ENCODE results near the gene GET4.
"Not testable (repeated sequence)": the region's sequence is repeated elsewhere in the genome, so short reads cannot be mapped to it uniquely, and the experiment has no call there.

Gene GET4

GRCh38 chr7:846958-847650 lies 29.2 kb upstream of the GET4 start:
- not testable (repeated sequence) for DNase-seq

GRCh38 chr7:847728-848127 lies 28.6 kb upstream of the GET4 start:
- not testable (repeated sequence) for DNase-seq

- no peak for DNase-seq
These were observed 27.2 kb upstream of the GET4 start for GRCh38 chr7:849145-849544.

GRCh38 chr7:849781-850180 lies 26.6 kb upstream of the GET4 start:
- DNase-seq, result no peak

- no peak for DNase-seq
These were observed 25.1 kb upstream of the GET4 start for GRCh38 chr7:851204-851603.

- no peak for DNase-seq
These were observed 22.8 kb upstream of the GET4 start for GRCh38 chr7:853366-854117.

GRCh38 chr7:854118-854775 lies 22.1 kb upstream of the GET4 start:
- DNase-seq, result no peak

DNA sequence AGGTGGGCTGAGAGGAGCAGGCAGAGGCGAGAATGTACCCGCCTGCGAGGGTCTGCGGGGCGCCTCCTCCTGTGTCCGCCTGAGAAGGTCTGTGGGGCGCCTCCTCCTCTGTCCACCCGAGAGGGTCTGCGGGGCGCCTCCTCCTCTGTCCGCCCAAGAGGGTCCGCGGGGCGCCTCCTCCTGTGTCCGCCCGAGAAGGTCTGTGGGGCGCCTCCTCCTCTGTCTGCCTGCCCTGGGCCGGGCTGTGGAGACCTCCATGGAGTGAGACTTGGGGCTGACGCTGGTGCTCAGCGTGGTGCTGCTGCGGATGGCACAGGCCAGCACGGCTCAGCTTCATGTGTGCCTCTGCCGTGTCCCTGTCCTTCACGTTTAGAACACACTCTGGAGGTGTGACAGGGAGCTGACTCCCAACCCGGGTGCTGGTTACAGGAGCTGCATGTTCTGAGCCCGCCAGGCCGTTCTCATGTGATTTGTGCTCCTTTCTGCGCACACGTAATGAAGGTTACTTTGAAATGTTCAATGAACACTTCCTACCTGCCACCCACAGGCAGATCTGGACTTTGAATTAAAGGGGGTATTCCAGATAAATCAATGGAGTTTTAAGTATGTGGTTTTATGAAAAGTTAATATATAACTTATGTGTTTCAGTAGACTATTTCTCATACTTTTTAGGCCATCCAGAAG lies 20.5 kb upstream of the GET4 start:
- DNase-seq, result no peak

DNA sequence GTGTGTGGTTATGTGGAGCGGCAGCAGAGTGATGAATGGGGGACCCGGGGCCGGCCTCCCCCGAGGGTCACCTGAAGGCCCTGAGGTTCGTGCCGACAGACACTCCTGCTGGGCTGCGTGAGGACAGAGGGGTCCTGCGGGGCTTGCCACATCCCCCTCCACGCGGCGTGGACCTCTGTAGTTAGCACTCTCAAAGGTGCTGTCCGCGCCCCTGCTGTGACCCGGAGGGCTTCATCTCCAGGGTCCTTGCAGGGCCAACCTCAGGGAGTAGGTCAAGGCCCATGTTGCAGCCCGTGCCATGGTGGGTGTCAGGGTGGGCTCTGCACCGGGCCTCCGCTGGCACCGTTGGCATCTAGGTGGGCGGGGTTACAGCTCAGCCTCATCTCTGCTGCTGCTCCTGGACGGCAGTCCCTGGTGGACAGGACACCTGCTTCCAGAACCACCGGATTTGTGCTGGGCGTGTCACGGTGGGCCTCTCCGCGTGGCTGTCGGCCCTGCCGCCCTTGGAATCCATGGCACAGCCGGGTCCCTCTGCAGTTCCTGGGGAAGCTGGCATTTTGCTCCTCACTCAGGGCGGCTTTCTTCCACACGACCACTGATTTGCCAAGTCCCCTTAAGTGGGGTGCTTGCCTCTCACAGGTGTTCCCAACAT lies 19.8 kb upstream of the GET4 start:
- DNase-seq, result no peak

DNA sequence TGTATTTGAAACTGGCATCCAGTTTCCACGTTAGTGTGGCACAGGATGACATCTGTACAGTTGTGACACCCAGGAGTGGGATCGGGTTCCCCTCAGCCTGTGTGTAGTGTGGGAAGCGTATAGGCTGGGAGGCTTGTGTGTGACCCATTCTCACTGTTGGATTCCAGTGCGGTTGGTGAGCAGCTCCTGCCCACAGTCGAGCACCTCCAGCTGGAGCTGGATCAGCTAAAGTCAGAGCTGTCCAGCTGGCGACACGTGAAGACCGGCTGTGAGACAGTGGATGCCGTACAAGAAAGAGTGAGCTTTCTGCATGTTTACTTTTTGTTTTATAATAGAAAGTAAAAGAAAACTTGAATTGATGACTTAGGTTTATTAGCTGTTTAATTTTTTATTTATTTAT lies 18.7 kb upstream of the GET4 start:
- no peak for DNase-seq

GRCh38 chr7:859359-860030 lies 16.9 kb upstream of the GET4 start:
- DNase-seq, result no peak

DNA sequence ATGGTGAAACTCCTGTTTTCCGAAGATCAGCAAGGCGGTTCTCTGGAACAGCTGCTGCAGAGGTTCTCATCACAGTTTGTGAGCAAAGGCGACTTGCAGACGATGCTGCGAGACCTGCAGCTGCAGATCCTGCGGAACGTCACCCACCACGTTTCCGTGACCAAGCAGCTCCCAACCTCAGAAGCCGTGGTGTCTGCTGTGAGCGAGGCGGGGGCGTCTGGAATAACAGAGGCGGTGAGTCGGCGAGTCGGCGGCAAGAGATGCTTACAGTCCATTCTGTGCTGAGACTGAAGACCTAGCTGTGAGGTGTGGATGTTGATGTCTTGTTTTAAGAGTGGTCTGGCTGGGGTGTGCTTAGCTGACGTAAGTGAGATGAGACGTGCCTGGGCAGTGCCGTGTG lies 16.2 kb upstream of the GET4 start:
- no peak for DNase-seq

DNA sequence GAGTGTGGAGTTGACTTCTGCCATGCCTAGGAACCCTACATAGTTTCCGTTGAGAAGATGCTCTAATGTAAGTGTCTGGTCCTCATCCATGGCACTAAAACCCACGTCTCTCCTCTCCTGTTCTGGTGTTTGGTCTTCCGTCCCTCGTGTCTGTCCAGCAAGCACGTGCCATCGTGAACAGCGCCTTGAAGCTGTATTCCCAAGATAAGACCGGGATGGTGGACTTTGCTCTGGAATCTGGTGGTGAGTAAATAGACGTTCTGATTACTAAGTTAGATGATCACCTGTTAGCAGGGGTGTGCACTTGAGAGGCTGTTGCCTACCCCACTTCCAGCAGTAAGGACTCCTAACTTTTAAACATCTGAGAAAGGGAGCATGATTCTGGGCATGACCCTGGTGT lies 15.1 kb upstream of the GET4 start:
- no peak for DNase-seq

DNA sequence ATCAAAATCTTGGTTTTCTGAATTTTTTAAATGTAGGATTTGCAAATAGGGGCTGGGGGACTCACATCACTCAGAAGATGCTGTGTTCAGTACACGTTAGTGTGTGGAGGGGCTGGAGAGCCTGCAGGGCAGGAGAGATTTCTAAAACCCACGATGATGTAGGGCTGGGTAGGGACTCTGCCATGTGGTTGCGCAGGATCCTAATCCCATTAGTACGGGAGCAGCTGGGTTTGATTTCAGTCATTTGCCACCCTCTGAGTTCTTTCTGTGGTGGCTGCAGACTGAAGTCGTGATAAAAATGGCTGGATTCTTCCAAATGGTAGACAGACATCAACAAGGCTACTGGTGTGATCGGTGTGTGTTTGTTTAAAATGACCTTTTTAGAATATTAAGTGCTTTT lies 14.2 kb upstream of the GET4 start:
- no peak for DNase-seq

- DNase-seq, result no peak
These were observed 13.2 kb upstream of the GET4 start for GRCh38 chr7:863106-863505.

- no peak for DNase-seq
These were observed 10.4 kb upstream of the GET4 start for GRCh38 chr7:865921-866320.

DNA sequence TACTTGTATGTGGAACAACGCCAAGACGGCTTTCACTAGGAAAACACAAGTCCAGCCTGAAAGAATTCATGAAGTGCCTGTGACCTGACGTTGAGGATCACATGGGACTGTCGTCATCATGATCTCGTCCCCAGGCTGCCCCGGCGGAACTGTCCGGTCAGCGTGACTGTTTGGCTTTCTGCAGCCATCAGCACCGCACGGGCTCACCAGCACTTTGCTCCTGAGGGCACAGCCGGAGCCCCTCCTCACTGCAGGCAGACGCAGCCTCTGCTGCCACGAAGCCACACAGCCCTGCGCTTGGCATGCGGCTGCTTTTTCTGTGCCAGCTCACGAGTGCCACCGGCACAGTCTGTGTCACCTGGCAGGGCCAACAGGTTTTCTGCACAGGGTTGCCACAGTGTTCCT lies 9.4 kb upstream of the GET4 start:
- DNase-seq, result no peak

- DNase-seq, result no peak
These were observed 8.8 kb upstream of the GET4 start for GRCh38 chr7:867406-868188.

DNA sequence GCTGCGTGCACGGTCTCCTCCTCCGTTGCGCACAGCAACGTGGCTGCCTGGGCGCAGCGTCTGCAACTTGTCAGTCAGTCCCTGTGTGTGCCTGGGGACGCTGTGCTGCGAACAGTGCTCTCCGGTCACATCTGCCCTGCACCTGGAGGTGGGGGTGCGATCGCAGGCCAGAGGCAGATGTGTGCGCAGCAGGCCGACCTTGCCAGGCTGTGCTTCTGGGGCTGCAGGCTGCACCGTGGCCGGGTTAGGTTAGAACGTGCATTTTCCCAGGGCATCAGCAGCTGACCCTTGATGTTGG lies 8.2 kb upstream of the GET4 start:
- DNase-seq, result no peak

DNA sequence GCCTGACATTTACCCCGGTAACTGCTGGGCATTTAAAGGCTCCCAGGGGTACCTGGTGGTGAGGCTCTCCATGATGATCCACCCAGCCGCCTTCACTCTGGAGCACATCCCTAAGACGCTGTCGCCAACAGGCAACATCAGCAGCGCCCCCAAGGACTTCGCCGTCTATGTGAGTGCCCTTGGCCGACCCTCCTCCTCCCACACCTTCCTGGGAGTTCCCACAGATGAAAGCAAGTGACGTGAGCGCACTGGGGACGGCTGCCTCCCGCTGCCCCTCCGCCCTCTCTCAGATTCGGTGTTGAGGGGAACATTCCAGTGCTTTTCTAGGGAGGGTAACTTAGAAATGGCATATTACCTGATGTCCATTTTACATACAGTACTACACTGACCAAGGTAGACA lies 7.0 kb upstream of the GET4 start:
- no peak for DNase-seq

- DNase-seq, result no peak
These were observed 4.3 kb upstream of the GET4 start for GRCh38 chr7:871900-872537.
